HEK293 (cell line): ENCODE measurements around the gene FASLG.

ENCODE experiments used
- CTCF ChIA-PET: fragments of 350-600 bp; formaldehyde crosslinking; extraction: SDS; loops from one replicate; lab custom pipeline; 2021; ENCODE audit warnings: antibody characterized with exemption; lab: Yijun Ruan, JAX
- POLR2A ChIA-PET: fragments of 300-600 bp; formaldehyde crosslinking; extraction: SDS; loops from one replicate; lab custom pipeline; 2020; ENCODE audit warnings: antibody characterized with exemption, inconsistent platforms; lab: Yijun Ruan, JAX
- H3K27ac ChIP-seq: fragments of 200-500 bp; sonication (Bioruptor generic); 2 replicates; pipeline ENCODE4 v1.5.1; 2014; ENCODE audit warnings: low read depth, low read length, control low read depth, inconsistent platforms; ENCODE audit errors: extremely low read depth
- H3K36me3 ChIP-seq, 2 experiments: fragments of 200-500 bp in 1 of 2; sonication (Bioruptor generic) in 1 of 2; 1 replicate in 1 of 2; 2 replicates in 1 of 2; pipeline ENCODE4 v1.5.1; 2014 to 2017; ENCODE audit warnings: inconsistent platforms in 2 of 2, low read length in 2 of 2; ENCODE audit not compliant: control insufficient read depth in 2 of 2, insufficient read depth in 1 of 2
- H3K4me1 ChIP-seq: fragments of 200-500 bp; sonication (Bioruptor generic); 2 replicates; pipeline ENCODE4 v1.5.1; 2014; ENCODE audit warnings: mild to moderate bottlenecking, low read length, inconsistent platforms; ENCODE audit not compliant: control insufficient read depth, insufficient read depth
- H3K4me3 ChIP-seq: 2 replicates; pipeline ENCODE4 v1.5.1; 2011; ENCODE audit warnings: low read depth, mild to moderate bottlenecking, control low read depth, low read length, moderate library complexity
- H3K9me3 ChIP-seq: fragments of 200-500 bp; sonication (Bioruptor generic); 2 replicates; pipeline ENCODE4 v1.5.1; 2014; ENCODE audit warnings: low read depth, low read length, inconsistent platforms; ENCODE audit not compliant: control insufficient read depth, insufficient read depth
- BCL11A ChIP-seq: fragments of 450-650 bp; formaldehyde crosslinking; IDR thresholded peaks from 2 replicates; pipeline ENCODE4 v1.5.1; 2016; ENCODE audit warnings: low read depth, missing biosample characterization, missing genetic modification characterization
- EGR2 ChIP-seq: fragments of 450-650 bp; formaldehyde crosslinking; IDR thresholded peaks from 2 replicates; pipeline ENCODE4 v1.5.1; 2016; ENCODE audit warnings: low read depth, missing biosample characterization, missing genetic modification characterization
- GLIS2 ChIP-seq: fragments of 450-650 bp; formaldehyde crosslinking; IDR thresholded peaks from 2 replicates; pipeline ENCODE4 v1.5.1; 2016; ENCODE audit warnings: missing biosample characterization, missing genetic modification characterization
- MZF1 ChIP-seq: fragments of 450-650 bp; formaldehyde crosslinking; IDR thresholded peaks from 2 replicates; pipeline ENCODE4 v1.5.1; 2017; ENCODE audit warnings: missing biosample characterization, missing genetic modification characterization, borderline replicate concordance
- SETDB1 ChIP-seq: IDR thresholded peaks from one replicate; pipeline ENCODE4 v1.6.1; 2017; ENCODE audit warnings: mild to moderate bottlenecking, low read length, moderate library complexity, mixed read lengths; ENCODE audit not compliant: insufficient read length
- SP3 ChIP-seq: fragments of 450-650 bp; formaldehyde crosslinking; IDR thresholded peaks from 2 replicates; pipeline ENCODE4 v1.5.1; 2016; ENCODE audit warnings: missing biosample characterization, missing genetic modification characterization
- YY2 ChIP-seq: fragments of 450-650 bp; formaldehyde crosslinking; IDR thresholded peaks from 2 replicates; pipeline ENCODE4 v1.5.1; 2016; ENCODE audit warnings: missing biosample characterization, missing genetic modification characterization
- ZBTB7A ChIP-seq: fragments of 450-650 bp; formaldehyde crosslinking; IDR thresholded peaks from 2 replicates; pipeline ENCODE4 v1.5.1; 2016; ENCODE audit warnings: low read depth, missing biosample characterization, missing genetic modification characterization
- ZEB2 ChIP-seq: fragments of 450-650 bp; formaldehyde crosslinking; IDR thresholded peaks from 2 replicates; pipeline ENCODE4 v1.5.1; 2016; ENCODE audit warnings: missing biosample characterization, missing genetic modification characterization
- ZFHX2 ChIP-seq: fragments of 450-650 bp; formaldehyde crosslinking; conservative IDR thresholded peaks from 2 replicates; pipeline ENCODE4 v1.5.1; 2016; ENCODE audit warnings: missing biosample characterization, missing genetic modification characterization
- ZIC2 ChIP-seq: fragments of 450-650 bp; formaldehyde crosslinking; IDR thresholded peaks from 2 replicates; pipeline ENCODE4 v1.5.1; 2016; ENCODE audit warnings: missing biosample characterization, missing genetic modification characterization
- ZNF138 ChIP-seq: fragments of 450-650 bp; formaldehyde crosslinking; IDR thresholded peaks from 2 replicates; pipeline ENCODE4 v1.5.1; 2016; ENCODE audit warnings: missing biosample characterization, missing genetic modification characterization, borderline replicate concordance
- ZNF169 ChIP-seq: fragments of 450-650 bp; formaldehyde crosslinking; IDR thresholded peaks from 2 replicates; pipeline ENCODE4 v1.5.1; 2016; ENCODE audit warnings: missing biosample characterization, missing genetic modification characterization
- ZNF19 ChIP-seq: fragments of 450-650 bp; formaldehyde crosslinking; IDR thresholded peaks from 2 replicates; pipeline ENCODE4; 2016; ENCODE audit warnings: missing biosample characterization, missing genetic modification characterization, low read depth
- ZNF239 ChIP-seq: fragments of 450-650 bp; formaldehyde crosslinking; IDR thresholded peaks from 2 replicates; pipeline ENCODE4 v1.5.1; 2016; ENCODE audit warnings: missing biosample characterization, missing genetic modification characterization
- ZNF341 ChIP-seq: fragments of 450-650 bp; formaldehyde crosslinking; IDR thresholded peaks from 2 replicates; pipeline ENCODE4; 2016; ENCODE audit warnings: low read depth, missing biosample characterization, missing genetic modification characterization
- ZNF391 ChIP-seq: fragments of 450-650 bp; formaldehyde crosslinking; IDR thresholded peaks from 2 replicates; pipeline ENCODE4 v1.5.1; 2016; ENCODE audit warnings: low read depth, missing biosample characterization, missing genetic modification characterization, borderline replicate concordance
- ZNF426 ChIP-seq: fragments of 450-650 bp; formaldehyde crosslinking; IDR thresholded peaks from 2 replicates; pipeline ENCODE4 v1.5.1; 2017; ENCODE audit warnings: missing biosample characterization, missing genetic modification characterization, mild to moderate bottlenecking, inconsistent platforms, moderate library complexity
- ZNF433 ChIP-seq: fragments of 450-650 bp; formaldehyde crosslinking; IDR thresholded peaks from 2 replicates; pipeline ENCODE4 v1.5.1; 2016; ENCODE audit warnings: missing biosample characterization, missing genetic modification characterization, low read depth
- ZNF48 ChIP-seq: fragments of 450-650 bp; formaldehyde crosslinking; IDR thresholded peaks from 2 replicates; pipeline ENCODE4 v1.5.1; 2016; ENCODE audit warnings: missing biosample characterization, missing genetic modification characterization
- ZNF521 ChIP-seq: fragments of 450-650 bp; formaldehyde crosslinking; IDR thresholded peaks from 2 replicates; pipeline ENCODE4 v1.5.1; 2017; ENCODE audit warnings: missing biosample characterization, mild to moderate bottlenecking, missing genetic modification characterization
- ZNF549 ChIP-seq: fragments of 450-650 bp; IDR thresholded peaks from 2 replicates; pipeline ENCODE4 v1.5.1; 2018; ENCODE audit warnings: missing biosample characterization, missing genetic modification characterization, mild to moderate bottlenecking, inconsistent platforms, moderate library complexity
- ZNF600 ChIP-seq: fragments of 450-650 bp; formaldehyde crosslinking; IDR thresholded peaks from 2 replicates; pipeline ENCODE4 v1.5.1; 2016; ENCODE audit warnings: missing biosample characterization, missing genetic modification characterization
- ZNF610 ChIP-seq: fragments of 450-650 bp; formaldehyde crosslinking; IDR thresholded peaks from 2 replicates; pipeline ENCODE4 v1.5.1; 2016; ENCODE audit warnings: missing biosample characterization, missing genetic modification characterization, borderline replicate concordance
- ZNF654 ChIP-seq: fragments of 450-650 bp; formaldehyde crosslinking; IDR thresholded peaks from 2 replicates; pipeline ENCODE4 v1.5.1; 2016; ENCODE audit warnings: low read depth, missing biosample characterization, missing genetic modification characterization
- ZNF664 ChIP-seq: fragments of 450-650 bp; formaldehyde crosslinking; IDR thresholded peaks from 2 replicates; pipeline ENCODE4 v1.5.1; 2016; ENCODE audit warnings: missing biosample characterization, missing genetic modification characterization
- ZNF701 ChIP-seq: fragments of 450-650 bp; formaldehyde crosslinking; IDR thresholded peaks from 2 replicates; pipeline ENCODE4 v1.5.1; 2016; ENCODE audit warnings: missing biosample characterization, missing genetic modification characterization
- ZNF76 ChIP-seq: fragments of 450-650 bp; formaldehyde crosslinking; IDR thresholded peaks from 2 replicates; pipeline ENCODE4; 2016; ENCODE audit warnings: low read depth, missing biosample characterization, missing genetic modification characterization, borderline replicate concordance
- ZNF776 ChIP-seq: fragments of 450-650 bp; formaldehyde crosslinking; IDR thresholded peaks from 2 replicates; pipeline ENCODE4 v1.5.0; 2017; ENCODE audit warnings: missing biosample characterization, missing genetic modification characterization, borderline replicate concordance
- ZNF785 ChIP-seq: fragments of 450-650 bp; formaldehyde crosslinking; IDR thresholded peaks from 2 replicates; pipeline ENCODE4 v1.5.1; 2016; ENCODE audit warnings: missing biosample characterization, missing genetic modification characterization
- ZNF792 ChIP-seq: fragments of 450-650 bp; formaldehyde crosslinking; IDR thresholded peaks from 2 replicates; pipeline ENCODE4 v1.5.1; 2016; ENCODE audit warnings: missing biosample characterization, missing genetic modification characterization
- TF ChIP-seq, protein P1 (sequence below): fragments of 450-650 bp; IDR thresholded peaks from 2 replicates; pipeline ENCODE4 v1.5.1; 2018; ENCODE audit warnings: missing biosample characterization, mild to moderate bottlenecking, missing genetic modification characterization

Gene FASLG

DNA sequence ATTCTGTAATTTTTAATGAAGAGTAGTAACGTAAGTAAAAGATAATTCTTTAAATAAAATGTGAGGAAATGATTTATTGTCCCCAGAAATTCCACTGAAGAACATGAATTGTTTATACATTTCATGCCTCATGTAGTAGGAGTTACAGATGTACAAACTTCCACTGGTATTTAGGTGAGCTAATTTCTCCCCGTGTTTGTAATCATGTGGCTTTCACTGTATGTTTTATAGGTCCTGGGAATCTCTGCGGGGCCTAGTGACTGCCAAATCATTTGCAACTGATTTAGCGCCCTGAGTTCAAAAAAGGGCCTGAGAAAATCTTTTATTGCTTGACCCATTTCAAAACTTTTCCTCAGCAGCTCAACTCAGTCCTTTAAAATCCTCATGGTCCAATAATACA lies 30.5 kb upstream of the FASLG start:
- no peak for TF ChIP-seq ZNF549 (tag by site-specific recombination)
- TF ChIP-seq SP3: no peak
- TF ChIP-seq ZIC2 (tag by site-specific recombination): no peak
- no peak for TF ChIP-seq ZEB2 (tag by site-specific recombination)
- no peak for TF ChIP-seq ZNF792 (tag by site-specific recombination)
- no peak for TF ChIP-seq ZNF610 (tag by site-specific recombination)
- TF ChIP-seq SETDB1: no peak
- TF ChIP-seq MZF1 (tag by site-specific recombination): no peak
- no peak for TF ChIP-seq ZNF138 (tag by site-specific recombination)
- TF ChIP-seq ZNF521: no peak
- no peak for TF ChIP-seq ZNF664 (tag by site-specific recombination)
- TF ChIP-seq, protein P1, sequence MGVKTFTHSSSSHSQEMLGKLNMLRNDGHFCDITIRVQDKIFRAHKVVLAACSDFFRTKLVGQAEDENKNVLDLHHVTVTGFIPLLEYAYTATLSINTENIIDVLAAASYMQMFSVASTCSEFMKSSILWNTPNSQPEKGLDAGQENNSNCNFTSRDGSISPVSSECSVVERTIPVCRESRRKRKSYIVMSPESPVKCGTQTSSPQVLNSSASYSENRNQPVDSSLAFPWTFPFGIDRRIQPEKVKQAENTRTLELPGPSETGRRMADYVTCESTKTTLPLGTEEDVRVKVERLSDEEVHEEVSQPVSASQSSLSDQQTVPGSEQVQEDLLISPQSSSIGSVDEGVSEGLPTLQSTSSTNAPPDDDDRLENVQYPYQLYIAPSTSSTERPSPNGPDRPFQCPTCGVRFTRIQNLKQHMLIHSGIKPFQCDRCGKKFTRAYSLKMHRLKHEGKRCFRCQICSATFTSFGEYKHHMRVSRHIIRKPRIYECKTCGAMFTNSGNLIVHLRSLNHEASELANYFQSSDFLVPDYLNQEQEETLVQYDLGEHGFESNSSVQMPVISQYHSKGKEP (tag by site-specific recombination): no peak
- TF ChIP-seq BCL11A (tag by site-specific recombination): no peak
- TF ChIP-seq ZNF169 (tag by site-specific recombination): no peak
- TF ChIP-seq ZNF433: no peak
- no peak for TF ChIP-seq ZNF776
- Histone ChIP-seq H3K4me3 (no peak overlapping the region), H3K36me3 (no peaks in the 10 kb centered on the region), H3K9me3 (no peaks in the 10 kb centered on the region), H3K27ac (no peak overlapping the region), H3K4me1 (no peaks in the 10 kb centered on the region)
- ChIA-PET CTCF (interaction anchor here (0.5 kb wide), 1 partner anchor 216 kb away, joined by 3 read pairs; no protein-coding TSS in a partner anchor), POLR2A (no interaction called here)

DNA sequence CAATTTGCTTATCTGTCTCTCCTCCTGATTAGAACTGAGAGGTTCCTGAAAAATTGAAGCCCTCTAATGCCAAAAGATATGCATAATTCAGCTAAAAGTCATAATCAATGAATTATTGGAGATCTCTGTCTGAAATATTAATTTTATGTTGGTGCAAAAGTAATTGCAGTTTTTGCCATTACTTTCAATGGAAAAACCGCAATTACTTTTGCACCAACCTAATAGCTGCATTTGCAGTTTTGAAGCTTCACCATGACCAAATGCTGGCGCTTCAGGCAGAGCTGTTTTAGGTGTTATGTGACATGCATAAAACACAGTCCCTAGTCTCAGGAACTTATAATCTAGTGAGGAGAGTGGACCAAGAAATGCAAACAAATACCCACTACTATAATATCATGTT lies 29.7 kb upstream of the FASLG start:
- Histone ChIP-seq H3K4me1 (no peaks in the 10 kb centered on the region), H3K27ac (no peak overlapping the region), H3K9me3 (no peaks in the 10 kb centered on the region), H3K4me3 (no peak overlapping the region), H3K36me3 (no peaks in the 10 kb centered on the region)
- ChIA-PET CTCF (interaction anchor here (1.1 kb wide), 1 partner anchor 90 kb away, joined by 3 read pairs; no protein-coding TSS in a partner anchor), POLR2A (no interaction called here)
- TF ChIP-seq ZNF701 (no peak), ZNF426 (tag by site-specific recombination) (no peak), ZFHX2 (tag by site-specific recombination) (no peak), ZNF654 (tag by site-specific recombination) (no peak), SP3 (no peak), ZNF391 (tag by site-specific recombination) (no peak), YY2 (tag by site-specific recombination) (no peak), ZNF600 (tag by site-specific recombination) (no peak), ZNF76 (no peak), ZNF341 (tag by site-specific recombination) (no peak), ZNF48 (tag by site-specific recombination) (no peak), GLIS2 (no peak), ZEB2 (tag by site-specific recombination) (no peak), ZNF19 (tag by site-specific recombination) (no peak), ZNF239 (tag by site-specific recombination) (no peak), ZBTB7A (tag by site-specific recombination) (no peak), EGR2 (tag by site-specific recombination) (no peak), ZNF785 (tag by site-specific recombination) (no peak)
